ENCODE results near the gene NOC3L.
"Not testable (repeated sequence)": the region's sequence is repeated elsewhere in the genome, so short reads cannot be mapped to it uniquely, and the experiment has no call there.

NOC3L gene

DNA sequence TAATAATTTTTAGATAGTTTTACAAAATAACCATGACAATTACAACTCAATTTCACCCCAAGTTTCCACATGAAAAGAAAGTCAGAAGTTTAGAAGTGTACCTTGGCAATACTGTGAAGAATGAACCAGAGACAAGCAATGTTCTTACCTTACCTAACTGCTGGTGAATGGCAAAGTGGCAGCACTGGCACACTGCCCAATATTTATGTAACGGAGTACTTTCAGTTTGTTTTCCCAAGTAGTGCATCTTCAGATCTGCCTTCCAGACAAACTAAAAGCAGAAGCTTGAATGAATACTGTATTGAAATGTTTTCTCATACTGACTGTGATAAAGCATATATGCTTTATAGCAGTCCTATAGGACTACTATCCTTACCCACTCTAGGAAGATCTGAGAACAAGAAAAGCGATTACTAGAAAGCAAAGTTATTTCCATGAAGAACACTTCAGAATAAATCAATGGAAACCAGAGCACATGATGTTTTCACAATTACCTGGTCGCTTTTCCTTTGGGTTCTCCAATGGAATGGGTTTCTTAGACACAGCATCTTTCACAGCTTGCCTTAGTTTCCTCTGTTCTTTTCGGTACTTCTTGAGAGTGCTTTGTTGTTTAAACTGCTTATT lies 1.5 kb downstream of the NOC3L start:
- DNase-seq (ENCODE audit: low spot score), result no peak

DNA sequence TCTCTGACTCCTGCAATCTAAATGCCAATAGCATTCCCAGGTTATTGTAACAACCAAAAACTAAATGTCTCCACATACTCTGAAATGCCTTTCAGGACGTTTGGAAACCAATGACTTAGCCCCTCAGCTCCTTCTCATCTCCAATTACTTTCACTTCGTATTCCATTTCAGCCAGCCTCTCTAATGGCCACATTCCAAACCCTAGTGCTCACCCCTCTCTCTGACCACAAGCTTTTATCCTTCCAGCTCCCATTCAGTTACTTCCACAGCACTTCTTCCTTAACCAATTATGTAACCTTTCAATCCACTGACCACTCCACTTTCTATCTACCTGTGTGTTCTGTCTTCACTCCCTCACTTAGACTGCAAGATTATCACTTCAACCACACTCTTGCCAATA lies 4.3 kb downstream of the NOC3L start:
- no peak for DNase-seq (ENCODE audit: low spot score)

DNA sequence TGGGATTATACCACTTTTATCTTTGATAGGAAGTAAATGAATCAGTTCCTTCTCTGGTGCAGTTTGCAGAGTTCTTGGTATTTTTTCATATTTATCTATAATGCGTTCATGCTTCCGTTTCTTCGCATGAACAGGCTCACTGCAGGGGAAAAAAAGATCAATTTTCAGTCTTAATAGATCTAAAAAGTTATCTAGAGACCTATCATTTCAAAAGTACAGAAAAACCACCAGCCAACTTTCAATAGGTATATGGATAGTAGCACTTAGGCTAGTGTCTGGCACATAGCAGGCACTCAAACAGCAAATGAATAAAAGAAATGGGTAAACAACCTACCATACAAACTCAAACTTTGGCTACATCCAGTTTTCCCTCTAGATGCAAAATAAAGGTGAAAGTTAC lies 5.5 kb downstream of the NOC3L start:
- no peak for DNase-seq (ENCODE audit: low spot score)

DNA sequence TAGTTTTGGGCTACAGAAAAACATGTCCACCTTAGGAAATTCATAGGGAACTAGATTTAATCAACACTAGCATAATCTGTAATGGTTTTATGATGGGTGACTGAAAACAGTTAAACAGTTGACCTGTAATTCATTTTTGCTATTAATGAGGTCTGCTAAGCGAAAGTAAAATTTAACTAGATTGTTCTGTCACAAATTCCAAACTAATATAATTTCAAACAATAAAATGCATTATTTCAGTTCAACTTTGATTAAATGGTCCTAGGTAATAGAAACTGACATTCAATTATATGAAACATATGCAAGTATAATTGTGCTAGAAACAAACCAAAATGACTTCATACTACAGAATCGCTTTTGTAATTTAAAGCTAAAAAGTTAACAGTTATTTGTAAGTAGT lies 6.9 kb downstream of the NOC3L start:
- DNase-seq (ENCODE audit: low spot score), result no peak

DNA sequence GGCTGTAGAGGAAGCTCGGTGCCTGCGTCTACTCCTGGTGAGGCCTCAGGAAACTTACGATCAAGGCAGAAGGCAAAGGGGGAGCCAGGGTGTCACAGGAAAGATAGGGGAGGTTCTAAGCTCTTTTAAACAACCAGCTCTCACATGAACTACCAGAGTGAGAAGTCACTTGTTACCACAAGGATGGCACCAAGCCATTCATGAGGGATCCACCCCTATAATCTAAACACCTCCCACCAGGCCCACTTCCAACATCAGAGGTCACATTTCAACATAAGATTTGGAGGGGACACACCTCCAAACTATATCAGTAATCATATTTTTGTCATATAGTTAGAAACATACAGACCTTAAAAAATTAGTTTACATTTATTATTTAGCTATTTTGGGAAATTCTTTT lies 9.4 kb downstream of the NOC3L start:
- DNase-seq (ENCODE audit: low spot score), result no peak

DNA sequence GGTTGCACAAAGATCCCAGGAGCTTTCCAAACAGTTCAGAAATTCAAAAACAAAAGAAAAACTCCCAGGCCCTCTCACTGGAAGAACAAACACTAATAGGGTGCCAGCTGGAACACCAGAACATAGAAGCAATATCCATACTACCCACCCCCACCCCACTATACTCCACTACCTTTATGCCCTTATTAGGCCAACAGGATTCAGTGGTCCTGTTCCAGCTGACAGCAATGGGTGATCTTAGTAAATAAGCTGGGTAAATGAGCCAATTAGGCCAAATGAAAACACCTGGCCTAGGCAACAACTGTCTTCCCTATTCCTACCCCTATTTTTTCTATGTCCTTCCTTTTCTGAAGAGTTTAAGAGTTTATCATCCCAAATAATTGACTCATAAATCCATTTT lies 11.7 kb downstream of the NOC3L start:
- no peak for DNase-seq (ENCODE audit: low spot score)

DNA sequence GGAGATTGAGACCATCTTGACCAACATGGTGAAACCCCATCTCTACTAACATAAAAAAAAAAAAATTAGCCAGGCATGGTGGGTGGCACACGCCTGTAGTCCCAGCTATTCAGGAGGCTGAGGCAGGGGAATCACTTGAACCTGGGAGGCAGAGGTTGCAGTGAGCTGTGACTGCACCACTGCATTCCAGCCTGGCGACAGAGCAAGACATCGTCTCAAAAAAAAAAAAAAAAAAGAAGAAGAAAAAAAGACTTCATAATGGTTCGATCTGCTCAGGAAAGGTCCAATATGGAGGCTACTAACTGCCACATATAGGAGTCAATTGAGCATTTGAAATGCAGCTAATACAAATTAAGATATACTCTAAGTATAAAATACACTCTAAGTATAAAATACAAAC lies 12.2 kb downstream of the NOC3L start:
- DNase-seq (ENCODE audit: low spot score), result not testable (repeated sequence)

DNA sequence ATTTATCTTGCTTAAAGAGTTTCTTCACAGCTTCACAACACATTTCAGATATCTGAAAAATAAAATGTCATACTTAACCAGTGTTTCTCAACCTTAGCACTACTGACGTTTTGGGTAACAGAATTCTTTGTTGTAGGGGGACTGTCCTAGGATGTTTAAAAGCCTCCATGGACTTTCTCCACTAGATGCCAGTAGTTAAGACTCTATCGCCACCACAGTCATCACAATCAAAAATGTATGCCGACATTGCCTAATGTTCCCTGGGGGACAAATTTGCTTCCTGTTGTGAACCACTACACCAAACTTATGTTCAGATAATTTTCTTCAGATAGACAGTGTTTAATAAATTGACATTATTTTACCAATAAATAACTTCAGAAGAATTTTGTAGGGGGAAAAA lies 13.4 kb downstream of the NOC3L start:
- no peak for DNase-seq (ENCODE audit: low spot score)

DNA sequence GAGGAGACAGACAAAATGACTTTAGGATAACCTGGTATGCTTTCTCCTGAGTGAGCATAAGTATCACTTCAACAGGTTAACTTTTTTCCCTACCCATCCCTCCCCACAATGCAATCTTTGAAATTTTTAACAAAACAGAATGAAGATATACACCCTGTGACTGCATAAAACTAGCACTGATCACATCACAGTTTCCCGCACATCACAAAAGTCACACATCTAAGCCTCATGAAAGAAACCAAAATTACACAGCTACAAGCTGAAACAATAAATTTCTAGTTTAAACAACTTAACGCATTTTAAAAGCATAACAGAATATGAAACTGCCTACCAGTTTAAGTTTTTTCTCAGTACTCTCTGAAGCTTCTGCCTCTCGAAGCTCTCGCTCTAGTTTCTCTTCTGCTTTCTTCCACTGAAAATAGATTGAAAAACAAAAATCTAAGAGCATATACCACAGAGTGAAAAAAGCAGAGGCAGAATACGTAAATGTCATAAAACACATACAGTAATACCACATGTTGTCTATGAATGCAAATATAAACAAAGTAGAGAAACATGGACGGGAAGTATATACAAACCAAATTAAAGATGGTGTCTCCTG lies 18.1 kb downstream of the NOC3L start:
- no peak for DNase-seq (ENCODE audit: low spot score)

DNA sequence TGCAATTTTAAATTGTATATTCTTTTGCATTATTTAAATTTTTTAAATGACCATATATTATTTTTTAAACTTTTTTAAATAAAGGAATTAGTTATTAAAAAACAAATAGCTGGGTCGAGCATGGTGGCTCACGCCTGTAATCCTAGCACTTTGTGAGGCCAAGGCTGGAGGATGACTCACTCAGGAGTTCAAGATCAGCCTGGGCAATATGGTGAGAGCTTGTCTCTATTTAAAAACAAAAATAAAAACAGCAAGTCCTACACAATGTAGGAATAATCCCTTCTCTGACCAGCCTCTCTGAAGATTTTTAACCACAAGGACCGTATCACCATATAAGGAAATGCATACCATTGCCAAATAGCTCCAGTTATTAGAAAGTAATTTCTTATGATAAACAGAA lies 19.6 kb downstream of the NOC3L start:
- no peak for DNase-seq (ENCODE audit: low spot score)

DNA sequence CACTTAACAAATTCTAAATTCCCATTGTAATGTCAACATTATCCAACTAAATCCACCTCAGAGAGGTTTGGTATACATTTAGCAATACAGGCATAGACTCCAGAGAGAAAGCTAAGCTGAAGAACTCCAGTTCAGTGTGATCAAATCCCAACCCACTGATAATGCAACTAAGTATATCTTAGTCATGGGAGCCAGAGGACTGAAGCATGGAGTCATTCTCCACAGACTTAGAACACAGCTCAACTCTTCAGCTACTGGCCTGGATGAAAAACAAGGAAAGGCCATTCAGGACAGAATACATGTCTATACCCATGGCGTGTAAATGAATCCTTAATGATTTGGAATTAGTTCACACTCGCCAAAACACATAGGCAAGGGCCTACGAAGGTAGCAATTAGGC lies 27.9 kb downstream of the NOC3L start:
- DNase-seq (ENCODE audit: low spot score), result no peak

DNA sequence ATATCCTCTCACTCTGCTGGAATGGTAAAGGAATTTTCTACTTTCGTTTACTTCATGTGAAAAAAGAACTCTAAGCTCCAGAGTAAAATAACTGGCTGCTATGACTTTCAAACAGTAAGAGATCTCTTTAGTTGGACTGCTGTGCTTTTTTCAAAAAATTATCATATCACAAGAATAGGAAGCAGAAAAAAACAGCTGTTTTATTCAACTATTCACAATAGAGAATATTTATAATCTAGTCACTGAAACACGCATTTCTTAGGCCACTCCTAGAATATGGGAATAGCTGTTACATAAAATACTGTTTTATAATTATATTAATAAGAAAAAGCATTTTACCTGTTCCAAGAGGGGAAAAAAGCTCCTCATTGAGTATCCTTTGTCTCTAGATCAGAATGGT lies 29.7 kb downstream of the NOC3L start:
- DNase-seq (ENCODE audit: low spot score), result no peak

DNA sequence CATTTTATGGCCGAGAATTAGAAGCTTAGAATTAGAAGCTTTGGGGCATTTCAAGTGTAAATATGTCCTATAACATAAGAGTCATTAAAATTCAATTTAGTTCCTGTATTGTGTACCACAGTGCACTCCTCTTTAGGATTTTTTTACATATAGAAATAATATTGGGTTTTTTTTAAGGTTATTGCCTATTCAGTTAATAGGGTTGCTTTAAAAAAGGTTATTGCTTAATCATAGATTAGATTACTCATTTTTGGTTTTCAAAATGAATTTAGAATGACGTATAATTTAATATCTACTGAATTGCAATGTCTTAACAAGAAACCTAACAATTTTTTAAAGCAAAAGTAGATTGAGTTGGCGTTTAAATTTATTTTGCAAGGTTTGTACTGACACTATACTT lies 34.1 kb downstream of the NOC3L start:
- DNase-seq (ENCODE audit: low spot score), result no peak

DNA sequence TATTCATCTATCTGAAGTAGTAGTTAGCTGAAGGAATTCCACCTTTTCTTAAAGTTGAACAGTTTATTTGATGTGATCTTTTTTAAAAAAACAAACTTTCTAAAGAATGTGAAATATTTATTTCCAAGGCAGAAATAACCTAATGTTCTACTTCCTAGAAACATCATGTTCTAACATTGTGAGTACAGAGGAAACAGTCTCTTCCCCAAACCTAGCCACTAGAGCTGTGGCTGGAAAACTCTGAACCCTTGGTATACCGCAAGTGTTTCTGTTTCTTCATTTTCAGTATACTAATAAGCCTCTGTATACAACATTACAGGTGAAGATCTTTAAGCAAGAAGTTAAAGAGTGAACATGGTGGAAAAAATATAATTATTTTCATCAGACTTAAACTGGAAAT lies 35.1 kb downstream of the NOC3L start:
- DNase-seq (ENCODE audit: low spot score), result no peak

DNA sequence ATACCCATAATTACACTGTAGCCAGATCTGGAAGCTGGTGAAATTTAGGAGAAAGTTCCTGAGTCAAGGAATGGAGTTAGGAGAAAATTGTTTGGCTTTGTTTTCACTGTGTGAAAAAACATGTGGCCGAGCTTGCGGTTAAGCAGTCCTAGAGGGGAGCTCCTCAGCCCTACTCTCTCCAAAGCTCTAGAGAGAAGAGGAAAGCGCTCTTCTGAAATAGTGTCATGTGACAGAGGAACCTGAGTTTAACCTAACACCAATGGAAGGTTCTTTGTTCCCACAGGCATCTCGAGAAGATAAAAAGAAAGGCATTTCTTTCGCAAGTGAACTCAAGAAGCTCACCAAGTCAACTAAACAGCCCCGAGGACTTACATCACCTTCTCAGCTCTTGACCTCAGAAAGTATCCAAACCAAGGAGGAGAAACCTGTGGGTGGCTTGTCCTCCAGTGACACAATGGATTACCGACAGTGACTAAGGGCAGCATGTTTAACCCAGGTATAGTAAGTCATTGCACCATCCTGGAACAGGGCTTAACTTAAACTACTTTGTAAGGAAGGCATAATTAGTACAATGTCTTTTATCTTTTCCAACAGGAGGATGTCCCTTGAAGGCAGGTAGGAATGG lies 38.0 kb downstream of the NOC3L start:
- no peak for DNase-seq (ENCODE audit: low spot score)

DNA sequence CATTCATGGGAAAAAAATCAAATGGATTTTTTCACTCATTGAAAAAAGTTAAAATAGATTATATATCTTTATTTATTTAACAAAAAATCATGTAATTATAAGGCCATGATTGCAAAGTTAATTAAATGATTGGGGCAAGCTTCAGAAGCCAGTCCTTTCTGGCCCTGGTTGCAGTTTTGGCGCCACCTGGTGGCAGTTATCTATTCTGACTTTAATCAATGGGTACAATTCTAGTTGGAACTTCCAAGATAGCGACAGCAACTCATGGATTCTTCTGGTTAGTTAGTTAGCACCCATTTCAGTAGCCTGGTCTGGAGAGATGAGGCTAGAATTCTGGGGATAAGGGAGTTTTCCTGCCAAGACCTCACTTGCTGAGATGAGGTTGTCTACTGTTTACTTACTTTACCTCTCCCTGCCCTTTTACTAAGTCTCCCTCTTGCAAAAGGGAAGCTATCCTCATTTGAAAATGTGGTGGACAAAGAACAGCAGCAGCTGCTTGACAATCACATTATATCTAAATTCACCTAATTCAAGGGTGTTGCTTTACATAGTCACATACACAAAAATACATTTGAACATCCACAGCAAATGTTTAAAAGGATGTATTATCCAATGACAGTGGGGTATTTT lies 42.3 kb downstream of the NOC3L start:
- DNase-seq (ENCODE audit: low spot score), result no peak

DNA sequence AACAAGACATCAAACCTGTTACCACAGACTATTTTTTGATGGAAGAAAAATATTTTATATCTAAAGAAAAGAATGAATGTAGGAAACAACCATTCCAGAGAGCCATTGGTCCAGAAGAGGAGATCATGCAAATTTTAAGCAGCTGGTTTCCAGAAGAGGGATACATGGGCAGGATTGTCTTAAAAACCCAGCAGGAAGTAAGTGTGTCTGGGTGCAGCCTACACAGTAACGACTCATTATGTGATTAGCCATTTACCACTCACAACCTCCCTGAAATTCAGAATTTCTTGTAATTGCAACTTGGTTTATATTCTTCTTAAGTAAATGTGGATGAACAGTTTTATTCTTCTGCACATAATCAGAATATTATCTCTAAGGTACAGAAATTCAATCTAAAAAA lies 46.2 kb downstream of the NOC3L start:
- DNase-seq (ENCODE audit: low spot score), result no peak

DNA sequence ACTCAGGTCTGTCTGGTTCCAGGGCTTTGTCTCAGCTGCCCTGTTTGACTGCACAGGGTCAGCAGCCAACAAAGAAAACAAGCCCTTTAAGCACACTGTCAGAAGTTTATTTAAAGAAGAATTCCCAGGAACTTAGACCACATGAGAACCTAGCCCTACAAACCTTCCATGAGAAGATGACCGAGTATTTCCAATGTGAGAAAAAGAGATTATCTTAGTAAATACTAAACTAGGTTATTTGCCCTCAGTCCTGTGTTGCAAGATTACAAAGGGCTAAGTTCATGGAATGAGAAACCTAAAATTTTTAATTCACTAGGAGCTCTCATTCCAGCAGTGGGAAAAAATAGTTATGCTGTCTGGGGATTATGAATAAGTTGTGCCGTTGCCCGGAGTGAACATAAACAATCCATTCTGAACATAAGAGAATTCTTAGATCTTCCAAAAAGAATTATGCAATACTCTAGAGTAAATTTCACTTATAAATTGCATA lies 46.7 kb downstream of the NOC3L start:
- DNase-seq (ENCODE audit: low spot score), result no peak

DNA sequence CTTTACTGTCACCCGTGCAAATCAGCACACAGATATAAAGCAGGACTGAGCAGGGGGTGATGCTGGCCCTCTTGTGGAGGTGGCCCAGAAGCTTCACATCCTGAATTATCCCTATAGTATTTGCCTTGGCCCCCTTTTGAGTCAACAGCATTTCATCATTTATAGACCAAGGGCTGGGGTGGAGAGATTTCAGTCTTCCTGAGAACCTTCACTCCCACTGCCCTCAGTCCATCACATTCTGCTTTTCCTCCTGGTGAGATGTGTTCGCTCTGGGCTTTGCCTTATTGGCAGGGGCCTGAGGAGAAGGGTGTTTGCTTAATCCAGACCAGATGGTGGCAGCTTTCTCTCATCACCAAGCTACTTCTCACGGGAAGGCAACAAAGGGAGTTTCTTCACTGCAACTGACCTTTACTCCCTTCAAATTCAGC lies 47.7 kb downstream of the NOC3L start:
- DNase-seq (ENCODE audit: low spot score), result no peak

DNA sequence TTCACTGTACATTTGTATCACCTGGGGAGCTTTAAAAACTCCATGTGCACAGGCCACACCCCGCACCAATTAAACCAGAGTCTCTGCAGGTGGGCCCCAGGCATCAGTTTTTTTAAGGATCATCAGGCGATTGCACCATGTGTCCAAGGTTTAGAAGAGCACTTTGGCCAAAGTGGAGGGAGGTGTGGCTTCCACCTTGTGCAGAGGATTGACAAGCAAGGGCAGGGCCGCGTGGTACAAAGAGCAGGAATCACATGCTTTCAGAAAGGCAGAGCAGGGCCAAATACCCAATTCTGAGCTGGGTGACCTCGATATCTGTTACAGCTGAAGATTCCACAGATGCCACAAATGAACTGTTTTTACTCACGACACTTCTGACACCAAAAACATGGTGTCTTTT lies 52.4 kb downstream of the NOC3L start:
- no peak for DNase-seq (ENCODE audit: low spot score)

DNA sequence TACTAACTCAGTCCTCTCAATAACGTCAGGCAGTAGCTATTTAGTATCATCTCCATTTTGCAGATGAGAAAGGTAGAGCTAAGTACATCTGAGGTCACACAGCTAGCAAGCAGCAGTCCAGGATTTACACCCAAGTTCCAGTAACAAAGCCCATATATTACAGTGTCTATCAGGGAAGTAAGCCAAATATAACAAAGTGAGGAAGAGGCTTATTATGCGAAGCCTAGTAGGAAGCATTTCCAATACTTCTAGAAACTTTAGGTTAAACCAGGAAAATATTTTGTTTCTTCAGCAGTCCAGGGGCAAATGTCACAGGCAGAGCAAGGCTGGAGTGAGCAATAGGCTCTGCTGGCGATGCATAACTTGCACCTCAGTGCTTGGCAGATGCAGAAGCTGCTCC lies 53.9 kb downstream of the NOC3L start:
- DNase-seq (ENCODE audit: low spot score), result no peak

DNA sequence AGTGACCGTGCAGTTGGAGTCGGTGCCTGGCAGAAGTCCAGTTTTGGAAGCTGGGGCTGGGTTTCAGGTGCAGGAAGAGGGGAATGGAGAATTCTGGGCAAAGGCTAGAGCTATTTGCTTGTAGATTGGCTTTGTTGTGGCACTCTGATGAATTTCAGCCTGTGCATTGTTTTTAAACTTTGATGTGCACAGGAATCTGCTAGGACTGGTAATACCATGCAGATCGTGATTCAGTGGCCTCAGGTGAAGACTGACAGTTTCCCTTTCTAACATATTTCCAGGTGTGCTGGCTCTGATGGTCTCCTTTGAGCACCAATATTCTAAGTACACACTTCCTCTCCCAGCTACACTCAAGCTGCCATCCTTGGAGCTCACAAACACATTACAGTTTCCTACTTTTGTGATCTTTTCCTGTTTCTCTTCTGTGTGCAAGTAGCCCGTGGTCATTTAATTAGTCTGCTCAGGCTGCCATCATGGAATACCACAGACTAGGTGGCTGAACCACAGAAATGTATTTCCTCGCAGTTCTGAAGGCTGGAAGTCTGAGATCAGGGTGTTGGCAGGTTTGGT lies 55.6 kb downstream of the NOC3L start:
- DNase-seq (ENCODE audit: low spot score), result no peak

DNA sequence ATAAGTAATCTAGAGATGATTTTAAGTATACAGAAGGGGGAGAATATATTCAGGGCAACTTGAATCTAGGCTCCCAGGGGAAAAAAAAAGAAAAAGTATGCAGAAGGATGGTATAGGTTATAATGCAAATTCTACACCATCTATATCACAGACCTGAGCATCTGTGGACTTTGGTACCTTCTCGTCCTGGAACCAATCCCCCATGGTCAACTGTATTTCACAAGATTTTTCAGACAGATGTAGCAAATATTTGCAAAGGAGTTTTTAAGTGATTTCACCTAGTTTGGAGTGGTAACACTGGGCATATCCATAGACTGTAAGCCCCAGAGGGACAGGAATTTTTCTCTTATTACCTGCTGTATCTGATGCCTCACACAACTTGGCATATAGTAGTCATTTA lies 58.8 kb downstream of the NOC3L start:
- no peak for DNase-seq (ENCODE audit: low spot score)

All from left forelimb (tissue), 1 donor.